AG08395 (cell line): ENCODE measurements around the gene GALNTL6.

Experiments
- DNase-seq: peaks from one replicate; pipeline ENCODE4 v3.0.0; 2012; ENCODE audit warnings: mixed read lengths, low spot score

Gene GALNTL6

GRCh38 chr4:172813359-172813923 is 1000.2 kb downstream of the GALNTL6 start:
- DNase-seq: no peak

GRCh38 chr4:172815499-172816164 is 1002.4 kb downstream of the GALNTL6 start:
- no peak for DNase-seq

GRCh38 chr4:172818901-172819300 is 1005.7 kb downstream of the GALNTL6 start:
- no peak for DNase-seq

GRCh38 chr4:172819353-172819752 is 1006.1 kb downstream of the GALNTL6 start:
- no peak for DNase-seq

GRCh38 chr4:172822331-172822730 is 1009.1 kb downstream of the GALNTL6 start:
- DNase-seq: no peak

GRCh38 chr4:172826346-172826745 is 1013.1 kb downstream of the GALNTL6 start:
- DNase-seq: peak; percentile 18

GRCh38 chr4:172826861-172827260 is 1013.7 kb downstream of the GALNTL6 start:
- DNase-seq: no peak

GRCh38 chr4:172830295-172830764 is 1017.1 kb downstream of the GALNTL6 start:
- peak; percentile 19 for DNase-seq

- DNase-seq: no peak
Measured at GRCh38 chr4:172836661-172837060, 1023.5 kb downstream of the GALNTL6 start.

- no peak for DNase-seq
Measured at GRCh38 chr4:172838111-172838510, 1024.9 kb downstream of the GALNTL6 start.

- no peak for DNase-seq
Measured at GRCh38 chr4:172838943-172839342, 1025.7 kb downstream of the GALNTL6 start.

GRCh38 chr4:172842779-172843178 is 1029.6 kb downstream of the GALNTL6 start:
- DNase-seq: no peak

- DNase-seq: no peak
Measured at GRCh38 chr4:172843192-172843591, 1030.0 kb downstream of the GALNTL6 start.

GRCh38 chr4:172844556-172844955 is 1031.4 kb downstream of the GALNTL6 start:
- DNase-seq: no peak

- DNase-seq: no peak
Measured at GRCh38 chr4:172845281-172845680, 1032.1 kb downstream of the GALNTL6 start.

- DNase-seq: peak; percentile 74
Measured at GRCh38 chr4:172850838-172851237, 1037.6 kb downstream of the GALNTL6 start.

- DNase-seq: no peak
Measured at GRCh38 chr4:172851534-172851933, 1038.3 kb downstream of the GALNTL6 start.

GRCh38 chr4:172857026-172857425 is 1043.8 kb downstream of the GALNTL6 start:
- no peak for DNase-seq

GRCh38 chr4:172858731-172859230 is 1045.6 kb downstream of the GALNTL6 start:
- DNase-seq: no peak

GRCh38 chr4:172865103-172865502 is 1051.9 kb downstream of the GALNTL6 start:
- DNase-seq: no peak

- DNase-seq: no peak
Measured at GRCh38 chr4:172865531-172866127, 1052.4 kb downstream of the GALNTL6 start.

GRCh38 chr4:172866421-172866820 is 1053.2 kb downstream of the GALNTL6 start:
- DNase-seq: no peak

- DNase-seq: no peak
Measured at GRCh38 chr4:172867835-172868234, 1054.6 kb downstream of the GALNTL6 start.
